Tibial artery (tissue), 4 donors: ENCODE results near the gene SYT13.

Experiments
- DNase-seq, 2 donors: peaks; one replicate each; pipeline ENCODE4 v3.0.0-alpha.2; 2019
- H3K27ac ChIP-seq, 2 donors: fragments of 200-600 bp; sonication (generic) in 1 of 2; 1 replicate in 1 of 2; 2 replicates in 1 of 2; pipeline ENCODE4 v1.5.1; 2018 to 2019; ENCODE audit warnings: mild to moderate bottlenecking in 1 of 2
- H3K27me3 ChIP-seq, 2 donors: fragments of 200-600 bp; sonication (generic) in 1 of 2; one replicate each; pipeline versions ENCODE4 v1.5.1 to v1.6.0; 2016 to 2019
- H3K36me3 ChIP-seq, 3 donors: fragments of 200-600 bp; sonication (generic) in 2 of 3; one replicate each; pipeline ENCODE4 v1.5.1; 2016 to 2019; ENCODE audit warnings: mild to moderate bottlenecking in 2 of 3
- H3K4me1 ChIP-seq, 4 donors: fragments of 200-600 bp; sonication (generic) in 2 of 4; 1 replicate in 3 of 4; 2 replicates in 1 of 4; pipeline ENCODE4 v1.5.1; 2016 to 2019
- H3K4me3 ChIP-seq, 2 donors: fragments of 200-600 bp; sonication (generic) in 1 of 2; 1 replicate in 1 of 2; 2 replicates in 1 of 2; pipeline ENCODE4 v1.5.1; 2018 to 2019; ENCODE audit warnings: mild to moderate bottlenecking in 2 of 2
- H3K9me3 ChIP-seq, 3 donors: fragments of 200-600 bp; sonication (generic) in 1 of 3; one replicate each; pipeline ENCODE4 v1.5.1; 2016 to 2019
- CTCF ChIP-seq, 2 experiments: fragments of 200-600 bp in 1 of 2; fragments of 450-650 bp in 1 of 2; IDR thresholded peaks; one replicate each; pipeline ENCODE4 v1.5.1; 2017 to 2019; ENCODE audit warnings: antibody characterized with exemption in 2 of 2, mild to moderate bottlenecking in 1 of 2, moderate library complexity in 1 of 2
- intact Hi-C: fragments of 100-400 bp; cut with DNase I; formaldehyde crosslinking; loops from one replicate; pipeline ENCODE4 v1.15.0; 2023; ENCODE audit warnings: low total_unique reads

Gene SYT13

GRCh38 chr11:45282081-45282480, 4.1 kb downstream of the SYT13 start:
- H3K4me3 ChIP-seq, result no peak overlapping the region
- intact Hi-C loops, result no loop called here
- no peaks in the 10 kb centered on the region for H3K36me3 ChIP-seq
- H3K27me3 ChIP-seq, result peaks cover 3 to 40% of the 10 kb centered on the region in 2 donors
- no peak for DNase-seq
- no peak for TF ChIP-seq CTCF (IDR thresholded peaks at IDR 0.05)
- H3K27ac ChIP-seq, result no peak overlapping the region
- peaks cover 0 to 6% (median under 1%) of the 10 kb centered on the region in 3 donors for H3K9me3 ChIP-seq
- H3K4me1 ChIP-seq, result peaks cover 0 to 10% (median 7%) of the 10 kb centered on the region in 4 donors

GRCh38 chr11:45280449-45280848, 5.7 kb downstream of the SYT13 start:
- H3K4me3 ChIP-seq, result no peak overlapping the region
- no peak for DNase-seq
- TF ChIP-seq CTCF (IDR thresholded peaks at IDR 0.05), result no peak
- no peak overlapping the region for H3K27ac ChIP-seq
- no peaks in the 10 kb centered on the region for H3K36me3 ChIP-seq
- no peaks in the 10 kb centered on the region for H3K4me1 ChIP-seq
- no peaks in the 10 kb centered on the region for H3K9me3 ChIP-seq
- peaks cover 0 to 31% of the 10 kb centered on the region in 2 donors for H3K27me3 ChIP-seq
- intact Hi-C loops, result no loop called here

GRCh38 chr11:45279645-45280044, 6.5 kb downstream of the SYT13 start:
- Histone ChIP-seq H3K36me3 (no peaks in the 10 kb centered on the region), H3K27me3 (peaks cover 0 to 24% of the 10 kb centered on the region in 2 donors), H3K27ac (no peak overlapping the region), H3K4me3 (no peak overlapping the region), H3K9me3 (no peaks in the 10 kb centered on the region), H3K4me1 (no peaks in the 10 kb centered on the region)
- TF ChIP-seq CTCF (IDR thresholded peaks at IDR 0.05), result no peak
- no peak for DNase-seq
- intact Hi-C loops, result no loop called here

- TF ChIP-seq CTCF (IDR thresholded peaks at IDR 0.05), result no peak
- no peak overlapping the region for H3K27ac ChIP-seq
- no peak for DNase-seq
- H3K27me3 ChIP-seq, result peaks cover 0 to 16% of the 10 kb centered on the region in 2 donors
- H3K36me3 ChIP-seq, result no peaks in the 10 kb centered on the region
- H3K4me3 ChIP-seq, result no peak overlapping the region
- intact Hi-C loops, result no loop called here
- H3K9me3 ChIP-seq, result no peaks in the 10 kb centered on the region
- no peaks in the 10 kb centered on the region for H3K4me1 ChIP-seq
Measured at GRCh38 chr11:45278714-45279113, 7.4 kb downstream of the SYT13 start.

GRCh38 chr11:45275828-45276227, 10.3 kb downstream of the SYT13 start:
- H3K4me3 ChIP-seq, result no peak overlapping the region
- H3K4me1 ChIP-seq, result no peaks in the 10 kb centered on the region
- H3K36me3 ChIP-seq, result no peaks in the 10 kb centered on the region
- no peak for TF ChIP-seq CTCF (IDR thresholded peaks at IDR 0.05)
- no peaks in the 10 kb centered on the region for H3K9me3 ChIP-seq
- peaks cover 0 to 18% of the 10 kb centered on the region in 2 donors for H3K27me3 ChIP-seq
- no peak overlapping the region for H3K27ac ChIP-seq
- intact Hi-C loops, result no loop called here
- no peak for DNase-seq

- Histone ChIP-seq H3K27ac (no peak overlapping the region), H3K4me1 (no peaks in the 10 kb centered on the region), H3K4me3 (no peak overlapping the region), H3K9me3 (no peaks in the 10 kb centered on the region), H3K36me3 (no peaks in the 10 kb centered on the region), H3K27me3 (peaks cover 0 to 14% of the 10 kb centered on the region in 2 donors)
- DNase-seq, result no peak
- intact Hi-C loops, result no loop called here
- no peak for TF ChIP-seq CTCF (IDR thresholded peaks at IDR 0.05)
Measured at GRCh38 chr11:45274206-45274605, 11.9 kb downstream of the SYT13 start.
